HepG2 (cell line): Measurements from ENCODE around the gene RASSF7. TPM values are rescaled to one million over a fixed set of nuclear protein-coding genes. Genes with fewer than 3 reads are reported as not detected.

ENCODE experiments used
- ADNP ChIP-seq: sonication (generic); formaldehyde crosslinking; IDR thresholded peaks from 2 replicates; pipeline ENCODE4 v1.4.0; 2020; ENCODE audit warnings: missing genetic modification reagents
- ATF7-NPFF ChIP-seq: sonication (generic); formaldehyde crosslinking; IDR thresholded peaks from 2 replicates; pipeline ENCODE4 v1.8.1; 2023; ENCODE audit warnings: mild to moderate bottlenecking, low read depth, missing genetic modification reagents, moderate library complexity
- KDM3A ChIP-seq: IDR thresholded peaks from 2 replicates; pipeline ENCODE4 v1.6.1; 2018; ENCODE audit warnings: low read depth, missing compliant biosample characterization
- MTA1 ChIP-seq: sonication (generic); formaldehyde crosslinking; IDR thresholded peaks from 2 replicates; pipeline ENCODE4 v1.4.0; 2020; ENCODE audit warnings: missing genetic modification reagents, mild to moderate bottlenecking, borderline replicate concordance
- NKX3-1 ChIP-seq: sonication (generic); formaldehyde crosslinking; IDR thresholded peaks from 2 replicates; pipeline ENCODE4 v1.5.0; 2020; ENCODE audit warnings: missing genetic modification reagents
- PRDM15 ChIP-seq: sonication (generic); formaldehyde crosslinking; IDR thresholded peaks from 2 replicates; pipeline ENCODE4 v1.4.0; 2020; ENCODE audit warnings: missing genetic modification reagents
- PTBP1 ChIP-seq: fragments of 200-400 bp; formaldehyde crosslinking; IDR thresholded peaks from 2 replicates; pipeline ENCODE4 v1.6.1; 2018; ENCODE audit warnings: low read length, low read depth; ENCODE audit not compliant: poor library complexity, severe bottlenecking
- THAP9 ChIP-seq: sonication (generic); formaldehyde crosslinking; IDR thresholded peaks from 2 replicates; pipeline ENCODE4; 2020; ENCODE audit warnings: missing genetic modification reagents, mild to moderate bottlenecking, borderline replicate concordance
- ZC3H13 ChIP-seq: sonication (generic); formaldehyde crosslinking; IDR thresholded peaks from 2 replicates; pipeline ENCODE4 v1.8.1; 2023; ENCODE audit warnings: mild to moderate bottlenecking, missing genetic modification reagents, moderate library complexity
- ZNF30 ChIP-seq: sonication (generic); formaldehyde crosslinking; IDR thresholded peaks from 2 replicates; pipeline ENCODE4 v1.5.0; 2020; ENCODE audit warnings: mild to moderate bottlenecking, missing genetic modification reagents
- ZNF34 ChIP-seq: sonication (generic); formaldehyde crosslinking; IDR thresholded peaks from 2 replicates; pipeline ENCODE4 v1.4.0; 2020; ENCODE audit warnings: mild to moderate bottlenecking, missing genetic modification reagents, borderline replicate concordance
- ZNF609 ChIP-seq: sonication (generic); formaldehyde crosslinking; IDR thresholded peaks from 2 replicates; pipeline ENCODE4 v1.4.0; 2020; ENCODE audit warnings: mild to moderate bottlenecking, missing genetic modification reagents, borderline replicate concordance
- ZNF678 ChIP-seq: sonication (generic); formaldehyde crosslinking; IDR thresholded peaks from 2 replicates; pipeline ENCODE4 v1.4.0; 2020; ENCODE audit warnings: mild to moderate bottlenecking, missing genetic modification reagents
- ZNF800 ChIP-seq: sonication (generic); formaldehyde crosslinking; IDR thresholded peaks from 2 replicates; pipeline ENCODE4 v1.4.0; 2020; ENCODE audit warnings: missing genetic modification reagents
- polyA plus RNA-seq, 8 experiments: library from polyadenylated mRNA; depleted of rRNA in 3 of 8; stranded (reverse) in 7 of 8; unstranded in 1 of 8; fragments of >200 nt; fragmentation: Illumina TruSeq in 4 of 8; extraction: Trizol in 4 of 8; gene quantifications; 2 replicates each; pipeline versions ENCODE4 v1.2.1 to v1.2.3, GENCODE V29; 2011 to 2016; ENCODE audit warnings: low read depth in 4 of 8, missing spikeins in 1 of 8, mixed read lengths in 1 of 8; ENCODE audit not compliant: insufficient read depth in 1 of 8
- total RNA-seq, 5 experiments: library from RNA; depleted of rRNA; stranded (reverse); fragments of >200 nt; fragmentation: Illumina TruSeq; extraction: Trizol; gene quantifications; 2 replicates each; pipeline ENCODE4 v1.2.3, GENCODE V29; 2016; ENCODE audit warnings: low read depth in 1 of 5

RASSF7 gene
- total and polyA plus RNA-seq, 2 of the 13 experiments (the other 11 are each of a cell fraction or from before 2014, with no cell fraction given), result 20.2 to 28.6 TPM

- no peak for TF ChIP-seq ZNF30
- TF ChIP-seq PTBP1, result peak; percentile 75
- TF ChIP-seq ZNF800 (CRISPR knock-in tag), result 0 out of 2 replicates have a peak, but pooled peaks have one; percentile 37
- TF ChIP-seq ZNF34 (CRISPR knock-in tag), result no peak
- TF ChIP-seq MTA1 (CRISPR knock-in tag), result peak; percentile 33; the same call in 1 of the 2 replicates
- TF ChIP-seq THAP9 (CRISPR knock-in tag), result peak; percentile 42; the same call in 1 of the 2 replicates
- peak; percentile 44; the same call in 1 of the 2 replicates for TF ChIP-seq KDM3A
- TF ChIP-seq ZNF609, result peak; percentile 16; the same call in 1 of the 2 replicates
- TF ChIP-seq ATF7-NPFF (CRISPR knock-in tag), result 0 out of 2 replicates have a peak, but pooled peaks have one; percentile 51
- TF ChIP-seq NKX3-1 (CRISPR knock-in tag), result peak; percentile 58; the same call in 1 of the 2 replicates
- TF ChIP-seq ZNF678 (CRISPR knock-in tag), result no peak
- TF ChIP-seq ADNP (CRISPR knock-in tag), result no peak
- TF ChIP-seq ZC3H13 (CRISPR knock-in tag), result peak; percentile 63; the same call in 1 of the 2 replicates
- TF ChIP-seq PRDM15 (CRISPR knock-in tag), result peak; percentile 88
Observed at GRCh38 chr11:560305-561147, at the start of gene RASSF7, which contains the start of gene LMNTD2 (continued).
